K562 (cell line): Measurements from ENCODE around the gene HMSD.

Experiments used
- CBFA2T2 ChIP-seq: fragments of 450-650 bp; conservative IDR thresholded peaks from 2 replicates; pipeline ENCODE4 v1.6.1; 2017; ENCODE audit warnings: mild to moderate bottlenecking
- SMC3 ChIP-seq: conservative IDR thresholded peaks from 2 replicates; pipeline ENCODE4 v1.6.1; 2011; ENCODE audit warnings: low read depth, low read length, improper control_type of control experiment; ENCODE audit not compliant: insufficient read depth
- TF ChIP-seq, protein P1 (sequence below), 3 experiments: IDR thresholded peaks in 2 of 3; conservative IDR thresholded peaks in 1 of 3; 2 replicates each; pipeline ENCODE4 v1.5.1; 2011 to 2012; ENCODE audit warnings: low read length in 3 of 3, mild to moderate bottlenecking in 3 of 3, control low read depth in 2 of 3, improper control_type of control experiment in 1 of 3, inconsistent platforms in 1 of 3, low read depth in 1 of 3, mixed read lengths in 1 of 3, moderate library complexity in 1 of 3; ENCODE audit not compliant: insufficient read depth in 2 of 3

DNA sequence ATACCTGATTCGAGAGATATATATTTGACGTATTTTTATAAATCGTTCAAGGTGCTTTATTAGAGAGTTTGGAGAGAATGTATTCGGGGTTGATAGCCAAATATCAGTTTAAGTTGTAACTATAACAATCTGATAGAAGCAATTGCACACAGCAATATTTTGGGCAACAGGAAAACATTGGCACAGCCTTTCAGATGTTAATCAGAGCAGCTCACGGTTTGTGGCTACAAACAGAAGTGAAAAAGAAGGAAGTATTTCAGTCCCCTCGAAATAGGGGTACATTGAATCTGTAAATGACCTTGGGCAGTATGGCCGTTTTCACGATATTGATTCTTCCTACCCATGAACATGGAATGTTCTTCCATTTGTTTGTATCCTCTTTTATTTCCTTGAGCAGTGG, 20.8 kb upstream of the HMSD start:
- TF ChIP-seq CBFA2T2 (no peak), SMC3 (no peak)
- TF ChIP-seq, protein P1, sequence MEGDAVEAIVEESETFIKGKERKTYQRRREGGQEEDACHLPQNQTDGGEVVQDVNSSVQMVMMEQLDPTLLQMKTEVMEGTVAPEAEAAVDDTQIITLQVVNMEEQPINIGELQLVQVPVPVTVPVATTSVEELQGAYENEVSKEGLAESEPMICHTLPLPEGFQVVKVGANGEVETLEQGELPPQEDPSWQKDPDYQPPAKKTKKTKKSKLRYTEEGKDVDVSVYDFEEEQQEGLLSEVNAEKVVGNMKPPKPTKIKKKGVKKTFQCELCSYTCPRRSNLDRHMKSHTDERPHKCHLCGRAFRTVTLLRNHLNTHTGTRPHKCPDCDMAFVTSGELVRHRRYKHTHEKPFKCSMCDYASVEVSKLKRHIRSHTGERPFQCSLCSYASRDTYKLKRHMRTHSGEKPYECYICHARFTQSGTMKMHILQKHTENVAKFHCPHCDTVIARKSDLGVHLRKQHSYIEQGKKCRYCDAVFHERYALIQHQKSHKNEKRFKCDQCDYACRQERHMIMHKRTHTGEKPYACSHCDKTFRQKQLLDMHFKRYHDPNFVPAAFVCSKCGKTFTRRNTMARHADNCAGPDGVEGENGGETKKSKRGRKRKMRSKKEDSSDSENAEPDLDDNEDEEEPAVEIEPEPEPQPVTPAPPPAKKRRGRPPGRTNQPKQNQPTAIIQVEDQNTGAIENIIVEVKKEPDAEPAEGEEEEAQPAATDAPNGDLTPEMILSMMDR (IDR thresholded peaks at IDR 0.05 in 2 of 3, conservative IDR thresholded peaks at IDR 0.05 in 1 of 3; ENCODE audit: insufficient read depth in 2 of 3, low read depth in 1 of 3, low read length in 3 of 3) = no peak
